Muscle layer of colon (tissue), 2 donors: ENCODE data around the gene SPDYE2.
"Not testable (repeated sequence)": the region's sequence is repeated elsewhere in the genome, so short reads cannot be mapped to it uniquely, and the experiment has no call there.

Experiments
- H3K27ac ChIP-seq: one replicate; pipeline ENCODE4 v1.7.0; 2013; ENCODE audit warnings: low read depth, mild to moderate bottlenecking, low read length, moderate library complexity
- H3K27me3 ChIP-seq, 2 donors: one replicate each; pipeline ENCODE4 v1.7.0; 2013; ENCODE audit warnings: low read length in 2 of 2, mild to moderate bottlenecking in 2 of 2; ENCODE audit not compliant: insufficient read depth in 2 of 2, control insufficient read depth in 1 of 2
- H3K36me3 ChIP-seq: one replicate; pipeline ENCODE4 v1.7.0; 2013; ENCODE audit warnings: mild to moderate bottlenecking, low read length; ENCODE audit not compliant: insufficient read depth
- H3K4me1 ChIP-seq: one replicate; pipeline ENCODE4 v1.7.0; 2013; ENCODE audit warnings: mild to moderate bottlenecking, low read length; ENCODE audit not compliant: insufficient read depth
- H3K4me3 ChIP-seq, 2 donors: one replicate each; pipeline ENCODE4 v1.7.0; 2013; ENCODE audit warnings: low read length in 2 of 2, low read depth in 1 of 2, mild to moderate bottlenecking in 1 of 2, moderate library complexity in 1 of 2
- H3K9ac ChIP-seq: one replicate; pipeline ENCODE4 v1.7.0; 2013; ENCODE audit warnings: low read length
- H3K9me3 ChIP-seq: one replicate; pipeline ENCODE4 v1.7.0; 2013; ENCODE audit warnings: mild to moderate bottlenecking, low read length
- donor health status: abdominal sarcoma.
- donor health status: Adenocarcinoma of cecum.

The SPDYE2 gene

GRCh38 chr7:102589857-102590256 lies 38.8 kb downstream of the SPDYE2 start:
- not testable (repeated sequence) for H3K36me3 ChIP-seq, H3K9ac ChIP-seq, H3K4me1 ChIP-seq, H3K27me3 ChIP-seq, H3K27ac ChIP-seq, H3K4me3 ChIP-seq, H3K9me3 ChIP-seq

DNA sequence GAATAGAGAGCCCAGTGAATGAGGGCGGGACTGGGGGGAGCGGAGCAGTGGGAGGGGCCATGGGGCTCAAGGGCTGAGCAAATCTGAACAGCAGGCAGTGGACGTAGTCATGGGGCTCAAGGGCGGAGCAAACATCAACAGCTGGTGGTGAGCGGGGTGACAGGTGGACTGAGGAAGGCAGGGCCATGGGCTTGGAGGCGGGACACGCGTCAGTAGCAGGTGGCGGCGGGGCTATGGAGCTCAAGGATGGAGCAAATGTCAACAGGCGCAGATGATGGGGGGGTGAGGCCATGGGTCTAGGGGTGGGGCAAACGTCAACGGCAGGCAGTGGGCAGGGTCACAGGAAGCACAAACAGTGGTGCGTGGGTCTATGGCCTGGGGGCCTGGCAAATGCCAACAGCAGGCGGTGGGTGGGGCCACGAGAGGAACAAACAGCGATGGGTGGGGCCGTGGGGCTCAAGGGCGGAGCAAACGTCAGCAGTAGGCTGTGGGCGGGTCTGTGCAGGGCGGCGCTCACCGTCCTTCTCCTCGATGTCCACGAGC lies 41.5 kb downstream of the SPDYE2 start:
- not testable (repeated sequence) for H3K36me3 ChIP-seq, H3K27me3 ChIP-seq, H3K9ac ChIP-seq, H3K4me1 ChIP-seq, H3K4me3 ChIP-seq, H3K27ac ChIP-seq, H3K9me3 ChIP-seq

GRCh38 chr7:102593637-102594334 lies 42.8 kb downstream of the SPDYE2 start:
- not testable (repeated sequence) for H3K4me1 ChIP-seq, H3K36me3 ChIP-seq, H3K27me3 ChIP-seq, H3K9ac ChIP-seq, H3K27ac ChIP-seq, H3K9me3 ChIP-seq, H3K4me3 ChIP-seq

GRCh38 chr7:102596036-102596435 lies 45.0 kb downstream of the SPDYE2 start:
- not testable (repeated sequence) for H3K9me3 ChIP-seq, H3K27me3 ChIP-seq, H3K4me1 ChIP-seq, H3K36me3 ChIP-seq, H3K27ac ChIP-seq, H3K9ac ChIP-seq, H3K4me3 ChIP-seq

- H3K9me3 ChIP-seq, H3K27ac ChIP-seq, H3K9ac ChIP-seq, H3K27me3 ChIP-seq, H3K36me3 ChIP-seq, H3K4me1 ChIP-seq, H3K4me3 ChIP-seq: not testable (repeated sequence)
These were observed 48.7 kb downstream of the SPDYE2 start for GRCh38 chr7:102599699-102600098.

GRCh38 chr7:102602317-102602716 lies 51.3 kb downstream of the SPDYE2 start:
- H3K4me1 ChIP-seq, H3K27ac ChIP-seq, H3K9me3 ChIP-seq, H3K27me3 ChIP-seq, H3K4me3 ChIP-seq, H3K9ac ChIP-seq, H3K36me3 ChIP-seq: not testable (repeated sequence)

DNA sequence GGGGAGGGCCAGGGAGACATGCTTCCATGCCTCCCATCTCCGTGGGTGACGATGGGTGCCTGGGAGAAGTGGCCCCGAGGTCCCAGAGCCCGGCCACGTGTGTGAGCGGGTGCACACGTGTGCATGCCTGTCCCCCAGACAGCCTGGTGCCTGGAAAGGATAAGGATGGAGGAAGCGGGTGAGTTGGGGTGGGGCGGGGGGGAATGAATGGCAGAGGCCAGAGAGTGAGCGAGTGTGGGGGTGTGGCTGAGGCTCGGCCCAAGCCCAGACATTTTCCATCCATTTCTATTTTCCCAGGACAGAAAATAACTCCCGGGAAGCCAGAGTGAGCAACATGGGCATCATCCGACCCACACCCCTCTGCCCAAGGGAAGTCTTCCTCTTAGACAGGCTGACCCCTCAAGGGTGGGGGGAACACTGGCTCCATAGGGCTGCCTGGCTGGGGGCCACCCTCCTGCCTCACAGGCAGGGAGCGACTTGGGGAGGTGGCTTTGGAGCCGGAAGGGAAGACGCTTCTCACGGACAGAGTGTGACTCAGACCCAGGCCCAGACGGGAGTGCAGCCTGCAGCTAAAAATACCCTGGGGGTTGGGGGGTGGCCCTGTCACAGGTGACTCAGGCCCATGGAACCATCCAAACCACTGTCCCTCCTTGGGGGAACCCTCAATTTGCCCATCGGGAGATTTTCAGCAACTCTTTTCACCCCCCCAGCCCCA lies 53.6 kb downstream of the SPDYE2 start:
- not testable (repeated sequence) for H3K36me3 ChIP-seq, H3K9me3 ChIP-seq, H3K27me3 ChIP-seq, H3K9ac ChIP-seq, H3K4me1 ChIP-seq, H3K27ac ChIP-seq, H3K4me3 ChIP-seq

- H3K27ac ChIP-seq, H3K36me3 ChIP-seq, H3K4me1 ChIP-seq, H3K4me3 ChIP-seq, H3K9me3 ChIP-seq, H3K27me3 ChIP-seq, H3K9ac ChIP-seq: not testable (repeated sequence)
These were observed 55.8 kb downstream of the SPDYE2 start for GRCh38 chr7:102606848-102607247.

GRCh38 chr7:102609734-102610133 lies 58.7 kb downstream of the SPDYE2 start:
- not testable (repeated sequence) for H3K9ac ChIP-seq, H3K27me3 ChIP-seq, H3K4me1 ChIP-seq, H3K36me3 ChIP-seq, H3K27ac ChIP-seq, H3K4me3 ChIP-seq, H3K9me3 ChIP-seq

- H3K4me1 ChIP-seq, H3K9ac ChIP-seq, H3K36me3 ChIP-seq, H3K27me3 ChIP-seq, H3K9me3 ChIP-seq, H3K4me3 ChIP-seq, H3K27ac ChIP-seq: not testable (repeated sequence)
These were observed 59.4 kb downstream of the SPDYE2 start for GRCh38 chr7:102610441-102610840.

GRCh38 chr7:102611013-102611674 lies 60.1 kb downstream of the SPDYE2 start:
- not testable (repeated sequence) for H3K9ac ChIP-seq, H3K4me1 ChIP-seq, H3K9me3 ChIP-seq, H3K27ac ChIP-seq, H3K27me3 ChIP-seq, H3K36me3 ChIP-seq, H3K4me3 ChIP-seq
